ENCODE results near the gene ZNF622. TPM values are rescaled to one million over a fixed set of nuclear protein-coding genes. Genes with fewer than 3 reads are reported as not detected.

The ZNF622 gene
- total RNA-seq, 1 donor from 2014 or later, result 56.1 TPM

DNA sequence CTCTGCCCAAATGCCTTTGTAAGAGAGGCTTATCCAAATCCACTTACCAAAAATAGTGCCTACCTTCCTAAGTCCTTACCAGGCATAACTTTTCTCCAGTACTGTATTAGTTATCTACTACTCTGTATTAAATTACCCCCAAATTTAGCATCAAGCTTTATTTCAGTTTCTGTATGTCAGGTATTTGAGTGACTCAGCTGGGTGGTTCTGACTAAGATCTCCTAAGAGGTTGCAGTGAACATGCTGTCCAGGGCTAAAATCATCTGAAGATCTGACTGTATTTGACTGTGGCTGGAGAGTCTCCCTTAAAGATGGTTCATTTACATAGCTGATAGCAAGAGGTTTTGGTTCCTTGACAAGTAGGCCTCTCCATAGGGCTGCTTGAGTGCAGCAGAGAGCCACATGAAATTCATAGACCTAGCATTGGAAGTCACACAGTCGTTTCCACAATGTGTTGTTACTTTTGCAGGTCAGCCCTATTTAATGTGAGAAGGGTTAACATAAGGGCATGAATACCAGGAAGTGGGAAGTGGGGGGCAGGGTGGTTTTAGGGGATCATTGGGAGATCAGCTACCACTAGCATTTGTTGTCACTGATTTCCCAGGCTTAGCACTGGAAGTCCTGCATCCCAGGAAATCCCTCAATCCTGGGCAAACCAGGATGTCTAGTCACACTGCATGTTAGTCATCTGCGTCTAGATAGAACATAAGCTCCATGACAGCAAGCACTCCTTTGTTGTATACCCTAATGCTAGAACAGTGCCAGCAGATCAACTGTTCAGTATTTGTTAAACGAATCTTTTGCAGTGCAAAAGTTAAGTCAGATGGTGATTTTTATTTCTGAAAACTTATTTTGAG is 2.0 kb upstream of the ZNF622 start:
- Histone ChIP-seq H3K4me3 (peak overlapping the region; percentile 96), H3K27me3 (ENCODE audit: low read depth) (no peaks in the 10 kb centered on the region), H3K36me3 (peaks cover 11% of the 10 kb centered on the region), H3K9me3 (replicated peaks) (no peaks in the 10 kb centered on the region), H3K27ac (replicated peaks) (peak overlapping the region; percentile 93), H3K4me1 (peaks cover 92% of the 10 kb centered on the region)
- TF ChIP-seq, protein P1, sequence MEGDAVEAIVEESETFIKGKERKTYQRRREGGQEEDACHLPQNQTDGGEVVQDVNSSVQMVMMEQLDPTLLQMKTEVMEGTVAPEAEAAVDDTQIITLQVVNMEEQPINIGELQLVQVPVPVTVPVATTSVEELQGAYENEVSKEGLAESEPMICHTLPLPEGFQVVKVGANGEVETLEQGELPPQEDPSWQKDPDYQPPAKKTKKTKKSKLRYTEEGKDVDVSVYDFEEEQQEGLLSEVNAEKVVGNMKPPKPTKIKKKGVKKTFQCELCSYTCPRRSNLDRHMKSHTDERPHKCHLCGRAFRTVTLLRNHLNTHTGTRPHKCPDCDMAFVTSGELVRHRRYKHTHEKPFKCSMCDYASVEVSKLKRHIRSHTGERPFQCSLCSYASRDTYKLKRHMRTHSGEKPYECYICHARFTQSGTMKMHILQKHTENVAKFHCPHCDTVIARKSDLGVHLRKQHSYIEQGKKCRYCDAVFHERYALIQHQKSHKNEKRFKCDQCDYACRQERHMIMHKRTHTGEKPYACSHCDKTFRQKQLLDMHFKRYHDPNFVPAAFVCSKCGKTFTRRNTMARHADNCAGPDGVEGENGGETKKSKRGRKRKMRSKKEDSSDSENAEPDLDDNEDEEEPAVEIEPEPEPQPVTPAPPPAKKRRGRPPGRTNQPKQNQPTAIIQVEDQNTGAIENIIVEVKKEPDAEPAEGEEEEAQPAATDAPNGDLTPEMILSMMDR (IDR thresholded peaks at IDR 0.05; ENCODE audit: borderline replicate concordance), result no peak
- DNase-seq, result no peak
- intact Hi-C loops (cut with micrococcal nuclease), result no loop called here

DNA sequence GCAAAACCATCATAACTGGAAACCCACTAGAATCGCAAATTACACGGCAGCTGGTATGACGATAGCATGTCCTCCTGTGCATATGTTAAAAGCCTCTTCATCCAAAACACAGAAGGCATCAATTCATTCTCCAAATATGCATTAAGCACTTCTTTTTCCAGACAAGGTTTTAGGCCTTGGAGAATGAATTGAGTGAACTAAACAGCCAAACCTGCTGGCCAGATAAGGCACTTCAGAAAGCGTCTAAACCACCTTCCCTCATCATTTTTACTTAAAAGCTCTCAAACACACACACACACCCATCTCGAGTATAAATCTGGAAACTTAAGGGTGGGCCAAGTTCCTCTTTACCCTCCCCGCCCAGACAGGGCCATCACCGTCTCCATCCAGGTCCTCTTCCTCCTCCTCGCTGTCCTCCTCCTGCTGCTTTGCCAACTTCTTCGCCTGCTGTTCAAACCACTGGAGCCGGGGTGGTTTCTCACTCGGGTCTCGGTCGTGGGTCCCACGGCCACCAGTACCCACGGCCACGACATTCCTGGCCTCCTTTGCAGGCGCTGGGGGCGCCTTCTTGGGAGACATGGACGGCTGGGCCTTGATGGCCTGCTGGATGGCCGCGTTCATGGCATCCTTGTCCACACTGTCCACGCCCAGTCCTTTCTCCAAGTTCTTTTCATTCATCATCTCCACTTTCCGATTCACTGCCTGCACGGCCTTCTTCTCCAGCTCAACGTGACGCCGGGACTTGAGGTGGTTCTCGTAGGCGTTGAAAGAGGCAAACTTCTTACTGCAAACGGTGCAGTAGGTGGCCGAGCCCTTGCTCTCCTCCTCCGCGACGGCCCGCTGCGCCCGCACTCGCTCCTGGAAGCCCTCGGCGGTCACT is 696 bp downstream of the ZNF622 start:
- Histone ChIP-seq H3K4me3 (peak overlapping the region; percentile 96), H3K27ac (replicated peaks) (peak overlapping the region; percentile 93), H3K27me3 (ENCODE audit: low read depth) (no peaks in the 10 kb centered on the region), H3K4me1 (peaks cover 95% of the 10 kb centered on the region), H3K36me3 (peaks cover 37% of the 10 kb centered on the region), H3K9me3 (replicated peaks) (no peaks in the 10 kb centered on the region)
- DNase-seq, result no peak
- TF ChIP-seq, protein P1 (IDR thresholded peaks at IDR 0.05; ENCODE audit: borderline replicate concordance), result no peak
- intact Hi-C loops (cut with micrococcal nuclease), result no loop called here

DNA sequence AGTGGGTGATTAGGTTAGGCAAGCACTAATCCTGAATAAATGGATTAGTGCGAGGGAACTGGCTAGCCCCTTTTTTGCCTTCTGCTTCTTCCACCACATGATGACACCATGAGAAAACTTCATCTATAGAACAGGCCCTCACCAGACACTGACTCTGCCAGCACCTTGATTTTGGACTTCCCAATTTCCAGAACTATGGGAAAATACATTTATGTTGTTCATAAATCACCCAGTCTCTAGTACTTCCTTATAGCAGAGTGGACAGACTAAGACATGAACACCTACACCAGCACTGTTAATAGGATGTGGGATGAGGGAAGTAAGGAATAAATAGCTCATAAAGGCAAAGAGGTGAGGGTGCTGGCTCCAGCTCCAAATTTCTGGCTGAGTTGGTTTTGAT is 1.4 kb downstream of the ZNF622 start:
- H3K27ac ChIP-seq (replicated peaks), result peak overlapping the region; percentile 93
- intact Hi-C loops (cut with micrococcal nuclease), result no loop called here
- no peaks in the 10 kb centered on the region for H3K27me3 ChIP-seq (ENCODE audit: low read depth)
- H3K36me3 ChIP-seq, result peaks cover 41% of the 10 kb centered on the region
- peaks cover 95% of the 10 kb centered on the region for H3K4me1 ChIP-seq
- peak overlapping the region; percentile 96 for H3K4me3 ChIP-seq
- DNase-seq, result no peak
- no peaks in the 10 kb centered on the region for H3K9me3 ChIP-seq (replicated peaks)
- TF ChIP-seq, protein P1 (IDR thresholded peaks at IDR 0.05; ENCODE audit: borderline replicate concordance), result no peak

DNA sequence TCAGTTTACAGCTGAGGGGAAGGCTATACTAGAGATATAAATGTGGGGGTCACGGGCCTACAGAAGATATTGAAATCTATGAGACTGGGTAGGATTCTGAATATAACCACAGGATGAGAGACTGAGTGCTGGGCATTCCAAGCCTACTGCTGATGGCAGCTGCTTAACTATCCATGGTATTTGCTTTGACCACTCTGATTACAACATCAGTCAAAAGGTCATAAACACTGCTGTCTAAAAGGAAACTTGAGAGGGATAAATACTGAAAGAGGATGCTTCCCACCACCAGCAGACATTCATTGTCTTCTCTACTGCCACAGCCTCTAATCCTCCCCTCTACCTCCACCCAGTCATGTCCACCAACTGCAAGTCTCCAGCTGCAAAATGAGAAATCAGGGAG is 3.8 kb downstream of the ZNF622 start:
- H3K4me3 ChIP-seq, result peak overlapping the region; percentile 96
- H3K27me3 ChIP-seq (ENCODE audit: low read depth), result no peaks in the 10 kb centered on the region
- H3K4me1 ChIP-seq, result peaks cover 99% of the 10 kb centered on the region
- DNase-seq, result no peak
- peak overlapping the region; percentile 84 for H3K27ac ChIP-seq (replicated peaks)
- TF ChIP-seq, protein P1 (IDR thresholded peaks at IDR 0.05; ENCODE audit: borderline replicate concordance), result no peak
- intact Hi-C loops (cut with micrococcal nuclease), result no loop called here
- H3K36me3 ChIP-seq, result peaks cover 60% of the 10 kb centered on the region
- H3K9me3 ChIP-seq (replicated peaks), result no peaks in the 10 kb centered on the region

DNA sequence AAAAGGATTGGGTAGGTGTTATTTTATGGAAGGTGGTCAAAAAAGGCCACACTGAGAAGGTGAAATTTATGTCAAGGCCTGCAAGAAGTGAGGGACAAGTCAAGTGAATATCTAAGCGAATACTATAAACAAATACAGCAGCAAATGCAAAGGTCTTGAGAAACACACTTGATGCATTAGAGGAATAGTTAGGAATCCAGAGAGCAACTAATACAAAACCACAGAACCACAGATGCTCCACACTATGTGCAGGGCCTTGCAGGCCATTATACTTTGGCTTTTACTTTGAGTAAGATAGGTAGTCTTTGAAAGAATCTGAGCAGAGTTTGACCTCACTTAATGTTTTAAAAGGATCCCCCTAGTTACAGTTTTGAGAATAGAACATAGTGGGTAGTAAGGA is 4.6 kb downstream of the ZNF622 start:
- TF ChIP-seq, protein P1 (IDR thresholded peaks at IDR 0.05; ENCODE audit: borderline replicate concordance), result no peak

More for the DNA sequence above, 4.6 kb downstream of the ZNF622 start:
- Histone ChIP-seq H3K9me3 (replicated peaks) (no peaks in the 10 kb centered on the region), H3K4me1 (peaks cover 99% of the 10 kb centered on the region), H3K36me3 (peaks cover 60% of the 10 kb centered on the region), H3K4me3 (peak overlapping the region; percentile 96), H3K27me3 (ENCODE audit: low read depth) (no peaks in the 10 kb centered on the region), H3K27ac (replicated peaks) (peak overlapping the region; percentile 84)
- intact Hi-C loops (cut with micrococcal nuclease), result no loop called here
- DNase-seq, result no peak
